Measurements from ENCODE around the gene LRCH2. TPM values are rescaled to one million over a fixed set of nuclear protein-coding genes. Genes with fewer than 3 reads are reported as not detected.

The LRCH2 gene
- total RNA-seq, 1 donor, result 2.5 TPM

GRCh38 chrX:115191490-115192243 lies 42.2 kb downstream of the LRCH2 start:
- no peak for TF ChIP-seq CTCF (IDR thresholded peaks at IDR 0.05; ENCODE audit: extremely low read depth, low read depth, low read length)
- no peaks in the 10 kb centered on the region for H3K4me1 ChIP-seq (ENCODE audit: insufficient read depth, low read length)
- H2AFZ ChIP-seq (ENCODE audit: low read length), result no peak overlapping the region
- H3K4me2 ChIP-seq (ENCODE audit: insufficient read depth, low read length), result no peak overlapping the region
- no peaks in the 10 kb centered on the region for H4K20me1 ChIP-seq (ENCODE audit: insufficient read depth, low read length)
- H3K27ac ChIP-seq (ENCODE audit: low read depth, low read length), result no peak overlapping the region
- H3K9me3 ChIP-seq (ENCODE audit: low read depth, low read length), result no peaks in the 10 kb centered on the region
- H3K79me2 ChIP-seq (ENCODE audit: insufficient read depth, low read length), result no peaks in the 10 kb centered on the region
- no peak overlapping the region for H3K4me3 ChIP-seq (ENCODE audit: insufficient read depth, low read length)
- H3K27me3 ChIP-seq (ENCODE audit: insufficient read depth, low read length), result no peaks in the 10 kb centered on the region
- DNase-seq (ENCODE audit: insufficient read length, low spot score, missing footprints), result peak; percentile 35
- no peaks in the 10 kb centered on the region for H3K36me3 ChIP-seq (ENCODE audit: insufficient read depth, low read length)

- Histone ChIP-seq H3K4me1 (ENCODE audit: insufficient read depth, low read length) (no peaks in the 10 kb centered on the region), H3K79me2 (ENCODE audit: insufficient read depth, low read length) (no peaks in the 10 kb centered on the region), H4K20me1 (ENCODE audit: insufficient read depth, low read length) (no peaks in the 10 kb centered on the region), H3K36me3 (ENCODE audit: insufficient read depth, low read length) (no peaks in the 10 kb centered on the region), H3K4me3 (ENCODE audit: insufficient read depth, low read length) (no peak overlapping the region), H3K27ac (ENCODE audit: low read depth, low read length) (no peak overlapping the region), H3K9me3 (ENCODE audit: low read depth, low read length) (no peaks in the 10 kb centered on the region), H2AFZ (ENCODE audit: low read length) (no peak overlapping the region), H3K4me2 (ENCODE audit: insufficient read depth, low read length) (no peak overlapping the region), H3K27me3 (ENCODE audit: insufficient read depth, low read length) (no peaks in the 10 kb centered on the region)
- TF ChIP-seq CTCF (IDR thresholded peaks at IDR 0.05; ENCODE audit: extremely low read depth, low read depth, low read length), result no peak
- DNase-seq (ENCODE audit: insufficient read length, low spot score, missing footprints), result no peak
Observed at GRCh38 chrX:115190636-115191489, 43.0 kb downstream of the LRCH2 start.

- no peak overlapping the region for H3K4me2 ChIP-seq (ENCODE audit: insufficient read depth, low read length)
- H3K36me3 ChIP-seq (ENCODE audit: insufficient read depth, low read length), result no peaks in the 10 kb centered on the region
- no peaks in the 10 kb centered on the region for H3K27me3 ChIP-seq (ENCODE audit: insufficient read depth, low read length)
- no peaks in the 10 kb centered on the region for H3K4me1 ChIP-seq (ENCODE audit: insufficient read depth, low read length)
- H4K20me1 ChIP-seq (ENCODE audit: insufficient read depth, low read length), result no peaks in the 10 kb centered on the region
- no peaks in the 10 kb centered on the region for H3K9me3 ChIP-seq (ENCODE audit: low read depth, low read length)
- DNase-seq (ENCODE audit: insufficient read length, low spot score, missing footprints), result no peak
- no peak overlapping the region for H3K4me3 ChIP-seq (ENCODE audit: insufficient read depth, low read length)
- no peaks in the 10 kb centered on the region for H3K79me2 ChIP-seq (ENCODE audit: insufficient read depth, low read length)
- TF ChIP-seq CTCF (IDR thresholded peaks at IDR 0.05; ENCODE audit: extremely low read depth, low read depth, low read length), result no peak
- no peak overlapping the region for H3K27ac ChIP-seq (ENCODE audit: low read depth, low read length)
- H2AFZ ChIP-seq (ENCODE audit: low read length), result no peak overlapping the region
Observed at GRCh38 chrX:115189646-115190635, 44.0 kb downstream of the LRCH2 start.
